ENCODE results near the gene GRID1.

GRID1 gene

DNA sequence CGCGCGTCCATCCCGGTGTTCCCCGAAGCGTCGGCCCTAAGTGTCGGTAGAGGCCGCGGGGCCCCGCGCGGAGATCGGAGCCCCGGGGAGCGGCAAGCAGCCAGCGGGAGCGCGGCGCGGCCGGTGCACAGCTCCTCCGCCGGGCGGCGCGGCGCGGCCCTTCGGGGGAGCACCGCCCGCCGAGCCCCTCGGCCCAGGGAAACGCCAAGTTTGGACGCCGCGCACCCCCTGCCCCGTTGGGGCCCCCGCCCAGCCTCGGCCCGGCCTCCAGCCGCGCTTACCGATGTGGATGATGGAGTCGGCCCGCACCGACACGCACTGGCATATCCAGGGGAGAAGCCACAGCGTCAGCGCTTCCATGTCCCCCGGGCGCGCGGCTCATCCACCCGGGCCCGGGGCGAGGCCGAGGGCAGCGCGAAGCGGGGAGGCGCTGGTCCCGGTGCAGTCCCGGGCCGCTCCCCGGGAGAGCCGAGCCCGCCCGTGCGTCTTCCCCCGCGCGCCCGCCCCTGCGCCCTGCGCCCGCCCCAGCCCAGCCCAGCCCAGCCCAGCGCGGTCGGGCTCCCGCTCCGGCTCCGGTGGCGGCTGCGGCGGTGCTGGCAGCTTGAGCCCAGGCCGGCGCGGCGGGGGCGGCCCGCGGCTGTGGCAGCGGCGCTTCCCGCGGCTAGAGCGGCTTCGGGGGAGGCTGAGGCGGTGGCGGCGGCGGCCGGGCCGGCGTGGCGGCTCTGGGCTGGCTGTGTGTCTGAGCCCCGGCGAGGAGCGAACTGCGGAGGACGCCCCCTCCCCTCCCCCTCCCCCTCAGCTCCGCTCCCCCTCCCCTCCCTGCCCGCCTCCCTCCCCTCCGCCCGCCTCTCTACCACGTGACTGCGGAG, at the start of gene GRID1:
TSS of gene GRID1 (minus strand) at position 763 of the 869 bp plus-strand sequence.
- peak; percentile 17 for DNase-seq

DNA sequence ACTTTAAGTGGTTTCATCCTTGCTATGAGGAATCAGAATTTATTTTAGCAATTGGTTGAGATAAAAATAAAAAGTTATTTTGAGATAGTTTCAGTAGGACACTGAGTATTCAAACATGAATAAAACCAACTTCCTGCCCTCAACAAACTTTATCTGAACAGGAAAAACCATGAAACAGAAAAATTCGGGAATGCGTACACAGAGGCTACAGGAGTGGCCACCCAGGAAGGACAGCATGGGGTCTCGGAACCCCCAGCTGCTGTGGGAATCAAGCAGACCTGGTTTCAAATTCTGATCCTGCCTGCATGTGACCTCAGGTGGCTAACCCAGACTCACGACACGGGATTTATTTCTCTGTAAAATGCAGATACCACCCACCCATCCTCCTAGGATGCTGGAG, 49.0 kb upstream of the GRID1 start:
- no peak for DNase-seq

DNA sequence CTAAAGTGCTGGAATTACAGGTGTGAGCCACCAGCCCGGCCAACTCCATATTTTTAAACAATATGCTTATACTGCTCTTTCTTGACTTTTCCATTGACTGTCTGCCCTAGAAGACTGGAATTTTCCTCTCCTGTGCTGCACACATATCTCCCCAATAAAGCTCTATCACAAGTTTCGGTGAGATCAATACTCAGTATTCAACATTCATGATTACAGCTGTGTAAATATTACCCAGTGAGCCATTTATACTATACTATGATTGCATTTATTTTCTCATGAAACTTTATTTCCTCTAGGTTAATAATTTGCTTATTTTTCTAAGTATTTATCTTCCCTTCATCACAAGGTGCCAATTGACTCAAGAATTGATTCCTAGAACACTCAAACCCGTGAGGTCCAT, 48.5 kb upstream of the GRID1 start:
- no peak for DNase-seq

DNA sequence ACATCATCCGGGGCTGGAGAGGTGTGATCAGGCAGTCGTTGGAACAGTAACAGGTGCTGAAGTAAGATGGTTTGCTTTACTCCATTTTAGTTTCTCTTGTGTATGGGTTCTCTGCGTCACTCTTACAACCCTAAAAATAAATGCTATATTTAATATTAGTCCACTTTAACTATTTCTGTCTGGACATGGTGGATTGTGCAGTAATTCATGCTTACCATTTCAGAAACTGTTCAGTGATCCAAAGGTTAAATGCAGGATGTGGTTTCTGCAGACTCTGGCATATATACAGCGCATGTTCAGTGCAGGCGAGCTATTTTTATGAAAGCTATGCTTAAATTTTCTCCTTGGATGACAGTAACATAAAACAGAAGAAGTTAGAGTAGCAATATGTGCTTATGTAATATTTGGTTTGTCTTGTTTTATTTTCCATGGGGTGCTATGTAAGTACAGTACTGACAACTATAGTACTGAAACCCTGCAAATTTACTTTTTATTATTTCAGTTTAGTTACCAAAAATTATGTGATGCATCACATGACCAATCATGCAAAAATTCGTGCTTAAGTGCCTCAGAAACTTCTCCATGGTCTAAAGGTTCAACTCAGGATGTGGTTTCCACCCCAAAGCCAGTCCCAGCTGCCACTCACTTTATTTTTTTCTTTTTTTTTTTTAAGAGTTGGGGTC, 46.6 kb upstream of the GRID1 start:
- DNase-seq, result no peak

DNA sequence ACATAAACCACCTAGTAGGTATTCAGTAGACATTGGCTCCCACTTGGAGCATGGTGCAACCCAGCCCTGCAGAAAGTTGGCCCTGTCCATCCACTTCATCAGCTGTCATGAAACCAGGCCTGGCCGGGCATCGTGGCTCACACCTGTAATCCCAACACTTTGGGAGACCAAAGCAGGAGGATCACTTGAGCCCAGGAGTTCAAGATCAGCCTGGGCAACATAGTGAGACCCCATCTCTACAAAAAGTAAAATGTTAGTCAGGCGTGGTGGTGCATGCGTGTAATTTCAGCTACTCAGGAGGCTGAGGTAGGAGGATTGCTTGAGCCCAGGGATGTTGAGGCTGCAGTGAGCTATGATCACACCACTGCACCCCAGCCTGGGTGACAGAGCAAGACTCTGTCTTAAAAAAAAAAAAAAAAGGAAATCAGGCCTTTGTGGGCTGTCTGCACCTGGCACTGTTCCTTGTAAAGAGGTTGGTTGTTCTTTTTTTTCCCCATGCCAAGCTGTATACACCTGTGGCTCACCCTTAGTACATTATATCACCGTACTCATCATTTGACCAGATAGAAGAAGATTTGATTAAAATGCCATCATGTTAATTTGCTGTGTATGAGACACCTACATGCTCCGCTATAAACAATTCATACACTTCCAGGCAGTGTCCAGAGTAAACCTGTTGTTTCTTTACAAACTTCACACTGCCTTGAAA, 45.4 kb upstream of the GRID1 start:
- DNase-seq, result no peak

DNA sequence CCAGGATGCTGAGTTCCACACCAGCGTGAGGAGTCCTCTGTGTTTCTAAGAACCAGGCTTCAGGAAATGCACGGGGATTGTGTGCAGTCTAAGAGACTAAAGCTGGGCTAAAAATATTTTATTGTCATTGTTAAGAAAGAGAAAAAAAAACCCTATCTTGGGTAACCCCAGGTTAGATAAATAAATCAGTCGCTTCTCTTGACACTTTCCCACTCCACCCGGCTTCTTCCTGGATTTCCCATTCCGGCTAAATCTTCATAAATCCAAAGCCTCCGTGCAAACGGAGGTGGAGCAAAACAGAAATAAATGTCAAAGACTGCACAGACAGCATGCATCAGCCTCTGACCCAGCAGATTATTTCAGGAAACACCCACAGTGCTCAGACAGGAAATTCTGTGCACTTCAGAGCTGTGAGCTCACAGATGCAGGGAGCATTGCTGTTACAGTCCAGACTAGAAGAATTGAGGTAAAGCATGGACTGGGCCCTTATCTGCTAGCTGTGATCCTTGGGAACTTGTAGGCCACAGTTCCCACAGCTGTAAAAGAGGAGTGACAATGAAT, 44.8 kb upstream of the GRID1 start:
- no peak for DNase-seq

DNA sequence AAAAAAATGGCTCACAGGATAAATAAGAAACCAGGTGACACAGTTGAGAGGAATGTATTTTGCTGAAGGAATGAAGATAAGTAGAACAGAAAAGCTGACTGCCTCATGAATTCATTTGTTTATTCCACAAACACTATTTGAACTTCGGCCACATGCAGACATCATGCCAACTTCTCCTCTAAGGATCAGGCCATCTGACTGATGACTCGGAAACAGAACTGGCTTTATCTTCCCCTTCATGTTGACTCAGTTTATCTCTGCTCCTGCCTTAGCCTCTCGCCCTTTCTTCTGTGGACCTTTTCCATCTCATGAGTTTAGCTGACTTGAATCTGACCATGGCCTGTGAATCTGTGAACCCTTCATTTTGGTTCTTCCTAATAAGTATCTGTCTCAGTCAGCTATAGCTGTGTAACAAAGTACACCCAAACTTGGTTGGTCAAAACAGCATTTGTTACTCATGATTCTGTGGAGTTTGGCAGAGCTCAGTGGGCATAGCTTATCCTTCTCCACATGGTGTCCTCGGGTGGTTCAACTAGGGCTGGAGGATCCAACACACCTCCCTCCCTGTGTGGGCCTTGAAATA, 44.0 kb upstream of the GRID1 start:
- DNase-seq, result no peak

DNA sequence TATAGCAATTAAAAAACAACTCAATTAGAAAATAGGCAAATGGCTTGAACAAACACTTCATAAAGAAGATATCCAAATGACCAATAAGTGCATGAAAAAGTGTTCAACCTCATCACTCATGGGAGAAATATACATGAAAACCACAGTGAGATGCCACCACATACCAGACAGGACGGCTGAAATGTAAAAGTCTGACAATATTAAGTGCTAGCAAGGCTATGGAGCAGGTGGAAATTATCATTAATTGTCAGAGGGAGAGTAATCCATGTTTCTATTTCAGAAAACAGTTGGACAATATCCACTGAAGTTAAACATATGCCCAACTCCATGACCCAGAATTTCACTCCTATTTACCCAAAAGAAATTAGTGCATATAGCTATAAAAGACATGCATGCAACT, 42.6 kb upstream of the GRID1 start:
- DNase-seq, result no peak

DNA sequence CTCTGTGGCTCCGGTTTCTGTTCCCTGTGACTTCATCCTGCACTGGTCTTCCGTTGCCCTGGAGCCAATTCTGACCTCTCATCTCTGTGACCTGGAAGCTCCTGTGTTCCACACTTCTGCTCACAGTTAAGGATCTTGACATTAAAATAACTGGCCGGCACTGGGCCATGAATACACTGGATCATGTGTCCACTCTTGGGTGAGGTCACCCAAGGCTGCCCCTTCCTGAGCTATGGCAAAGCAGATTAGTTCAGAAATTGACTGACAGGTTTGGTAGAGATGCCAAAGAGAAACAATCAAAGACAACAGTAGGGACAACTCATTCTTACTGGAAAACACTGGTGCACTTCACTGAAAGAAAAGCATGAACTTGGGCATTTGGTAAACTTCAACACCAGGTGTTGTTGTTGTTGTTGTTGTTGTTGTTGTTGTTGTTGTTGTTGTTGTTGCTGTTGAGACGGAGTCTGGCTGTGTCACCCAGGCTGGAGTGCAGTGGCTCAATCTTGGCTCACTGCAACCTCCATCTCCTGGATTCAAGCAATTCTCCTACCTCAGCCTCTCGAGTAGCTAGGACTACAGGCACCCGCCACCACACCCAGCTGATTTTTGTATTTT, 36.7 kb upstream of the GRID1 start:
- DNase-seq, result no peak

DNA sequence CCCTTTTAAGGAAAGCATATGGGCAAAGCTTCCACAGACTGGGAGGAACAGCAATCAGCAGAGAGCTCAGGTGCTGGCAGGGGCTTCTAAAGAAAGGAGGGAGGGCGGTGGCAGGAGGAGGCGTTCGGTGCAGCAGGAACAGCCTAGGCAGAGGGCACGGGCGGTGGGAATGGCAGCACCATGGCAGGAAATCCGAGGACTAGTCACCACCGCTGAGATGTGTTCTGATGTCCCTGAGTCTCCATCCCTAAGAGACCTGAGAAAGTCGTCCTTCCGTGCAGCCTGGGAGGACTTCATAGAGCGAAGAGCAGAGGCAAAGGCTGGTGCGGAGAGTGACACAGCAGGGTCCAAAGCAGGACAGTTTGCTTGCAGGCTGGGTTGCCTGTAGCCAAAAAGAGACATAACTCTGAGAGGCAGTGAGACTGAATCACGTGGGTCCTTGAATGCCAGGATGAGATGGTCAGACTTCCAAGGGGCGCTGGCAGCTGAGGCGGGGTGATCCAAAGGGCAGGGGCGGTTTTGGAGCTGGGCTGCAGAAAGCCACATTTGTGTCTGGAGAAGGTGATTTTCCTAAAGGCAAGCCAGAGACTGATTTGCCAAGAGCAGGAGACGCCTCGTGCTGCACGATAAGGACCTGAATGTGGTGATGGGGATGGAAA, 35.8 kb upstream of the GRID1 start:
- no peak for DNase-seq

DNA sequence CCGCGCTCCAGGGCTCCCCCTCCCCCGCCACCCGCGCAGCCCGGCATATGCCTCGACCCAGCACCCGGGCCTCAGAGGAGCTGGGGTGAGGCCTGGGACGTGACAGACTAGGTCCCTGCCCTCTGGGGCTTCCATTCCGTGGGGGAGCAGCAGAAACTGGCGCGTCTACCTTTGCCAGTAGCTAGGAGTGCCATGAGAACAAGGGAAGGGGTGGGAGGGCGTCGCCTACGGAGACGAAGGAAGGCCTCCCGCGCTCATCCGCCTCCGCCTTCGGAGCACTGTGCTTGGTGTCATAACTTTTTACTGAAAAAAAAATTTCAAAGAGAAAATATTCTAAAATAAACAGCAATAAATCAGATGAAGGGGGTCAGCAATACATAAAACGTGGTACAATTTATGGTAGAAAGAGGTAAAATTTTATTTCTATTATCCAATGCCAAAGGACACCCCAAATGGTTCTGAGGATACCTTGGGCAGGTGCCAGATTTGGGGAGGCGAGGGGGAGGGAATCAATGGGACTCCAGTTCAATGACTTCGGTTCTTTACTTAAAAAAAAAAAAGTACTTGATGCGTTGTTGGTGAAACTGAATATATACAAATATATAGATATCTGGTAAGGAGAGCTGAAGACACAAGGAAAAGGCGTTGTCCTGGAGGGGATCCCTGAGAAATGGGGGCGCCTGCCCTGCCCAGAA, 35.1 kb upstream of the GRID1 start:
- no peak for DNase-seq

DNA sequence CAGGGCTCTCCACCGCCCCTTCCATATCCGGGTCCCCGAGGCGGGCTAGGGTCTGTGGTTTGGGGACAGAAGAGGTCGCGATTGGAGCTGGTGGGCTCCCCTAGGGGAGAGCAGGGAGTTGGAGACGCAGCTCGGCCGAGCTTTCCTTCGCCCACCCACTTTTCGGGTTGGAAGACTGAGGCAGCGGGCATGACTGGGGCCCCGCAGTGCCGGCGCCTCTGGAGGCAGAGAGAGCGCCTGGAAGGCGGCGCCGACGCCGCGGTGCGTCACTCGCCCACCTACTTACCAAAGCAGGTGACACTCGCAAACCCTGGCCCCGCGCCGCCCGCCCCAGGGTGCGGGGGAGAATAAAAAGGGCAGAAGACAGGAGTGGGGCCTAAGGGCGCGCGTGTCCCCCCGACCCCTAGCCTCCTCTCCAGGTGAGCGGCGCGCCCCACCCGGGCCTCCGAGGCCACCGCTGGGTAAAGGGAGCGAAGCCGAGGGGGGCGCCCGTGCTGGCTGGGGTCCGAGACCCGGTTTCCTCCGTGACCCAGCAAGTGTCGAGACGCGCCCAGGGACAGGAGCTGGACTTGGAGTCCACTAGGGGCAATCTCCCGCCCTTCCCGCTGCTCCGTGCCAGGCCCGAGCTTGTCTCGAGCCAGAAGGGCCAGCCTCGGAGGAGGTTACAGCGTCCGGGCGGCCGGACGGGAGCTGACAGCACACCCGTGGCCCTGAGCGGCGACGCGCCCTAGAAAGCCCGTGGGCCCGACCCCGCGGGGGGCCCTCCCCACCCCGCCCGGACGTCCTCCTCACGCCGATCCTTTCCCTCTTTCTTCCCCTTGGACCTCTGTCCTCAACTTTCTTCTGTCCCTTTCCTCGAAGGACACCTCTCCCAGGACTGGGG, 34.4 kb upstream of the GRID1 start:
- DNase-seq, result no peak

DNA sequence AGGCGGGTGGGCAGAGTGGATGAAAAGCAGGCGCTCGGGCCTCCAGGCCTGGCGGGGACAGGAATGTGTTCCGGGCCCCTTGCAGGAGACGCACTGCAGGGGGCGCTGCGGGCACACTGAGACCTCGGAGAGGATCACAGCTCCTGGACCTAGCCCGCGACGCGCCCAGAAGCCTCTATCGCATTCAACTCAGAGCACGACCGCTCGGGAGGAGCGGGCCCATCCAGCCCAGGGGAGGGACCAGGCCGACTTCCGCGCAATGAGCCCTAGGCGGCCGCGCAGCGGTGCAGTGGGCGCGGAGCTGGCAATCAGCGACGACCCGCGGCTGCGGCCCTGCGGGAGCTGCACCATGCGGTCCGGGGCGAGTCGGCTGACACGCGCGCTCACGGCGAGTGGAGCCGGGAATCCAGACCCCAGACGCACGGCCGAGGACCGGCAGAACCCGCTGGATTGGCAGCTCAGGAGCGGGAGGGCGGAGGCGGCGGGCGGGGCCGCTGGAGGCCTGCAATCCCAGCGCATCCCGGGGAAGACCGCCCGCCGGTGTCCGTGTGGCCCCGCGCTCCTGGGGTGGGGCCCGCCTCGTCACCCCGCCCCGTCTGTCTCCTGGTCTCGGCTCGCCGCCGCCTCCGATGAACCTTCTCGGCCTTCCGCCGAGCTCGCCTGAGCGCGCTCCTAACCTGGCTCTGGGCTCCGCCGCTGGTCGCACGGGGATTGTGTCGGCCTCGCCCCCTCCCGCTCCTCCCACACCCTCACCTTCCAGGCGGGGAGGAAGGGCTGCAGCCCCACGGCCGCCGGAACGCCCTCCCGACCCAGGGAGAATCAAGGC, 33.5 kb upstream of the GRID1 start:
- DNase-seq, result peak; percentile 84

DNA sequence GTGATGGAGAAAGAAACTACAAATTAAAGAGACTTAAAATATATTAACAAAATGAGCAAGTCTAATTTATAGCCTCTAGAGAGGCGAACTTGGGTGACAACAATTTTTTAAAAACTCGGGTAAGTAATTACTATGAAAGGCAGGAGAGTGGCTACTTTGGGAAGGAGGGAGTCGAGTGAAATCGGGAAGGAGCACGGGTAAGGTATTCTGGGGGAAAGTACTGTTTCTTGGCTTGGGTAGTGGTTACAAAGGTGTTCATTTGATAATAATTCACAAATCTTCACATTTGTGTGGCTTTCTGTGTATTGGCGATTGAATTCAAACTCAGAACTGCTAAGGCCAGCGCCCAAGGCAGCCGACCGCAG, 32.9 kb upstream of the GRID1 start:
- no peak for DNase-seq

DNA sequence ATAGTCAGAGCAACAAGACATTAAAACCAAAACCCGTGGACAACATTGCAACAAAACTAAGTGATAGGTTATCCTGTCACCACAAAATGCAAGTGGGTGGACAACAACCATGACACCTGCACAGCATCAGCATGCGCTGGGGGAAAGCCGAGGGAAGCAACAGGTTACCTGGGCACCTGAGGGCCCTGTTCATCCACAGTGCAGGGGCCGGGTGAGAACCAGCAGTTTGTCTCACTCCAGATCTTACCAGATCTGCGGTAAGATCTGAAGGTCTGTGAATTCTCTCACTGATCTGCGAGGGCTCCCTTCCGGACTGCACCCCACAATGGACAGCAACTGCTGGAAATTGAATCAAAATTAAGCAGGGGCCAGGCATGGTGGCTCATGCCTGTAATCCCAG, 30.5 kb upstream of the GRID1 start:
- no peak for DNase-seq

DNA sequence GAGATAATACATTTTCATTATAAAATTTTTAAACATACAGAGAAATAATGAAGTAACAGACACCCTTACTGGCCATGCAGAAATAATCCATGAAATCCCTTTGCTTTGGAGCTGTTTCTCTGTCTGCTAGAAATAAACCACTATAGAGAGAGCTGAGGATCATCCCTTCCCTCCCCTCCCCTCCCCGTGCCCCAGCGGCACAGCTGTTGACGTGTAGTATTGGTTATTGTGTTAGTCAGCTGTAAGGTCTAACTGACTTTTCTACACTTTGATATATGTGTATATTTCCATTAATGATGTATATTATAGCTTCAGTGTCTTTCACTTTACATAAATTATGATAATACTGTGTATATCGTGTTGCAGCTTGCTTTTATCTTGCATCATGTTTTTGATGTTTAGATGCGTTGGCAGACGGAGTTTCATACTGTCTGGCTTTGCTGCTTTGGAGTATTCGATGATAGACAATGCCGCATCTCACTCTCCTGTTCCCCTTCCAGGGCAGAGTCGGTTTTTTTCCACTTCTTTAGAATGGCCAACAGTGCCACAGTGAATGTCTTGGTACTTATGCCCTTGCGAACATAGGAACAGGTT, 27.4 kb upstream of the GRID1 start:
- no peak for DNase-seq

DNA sequence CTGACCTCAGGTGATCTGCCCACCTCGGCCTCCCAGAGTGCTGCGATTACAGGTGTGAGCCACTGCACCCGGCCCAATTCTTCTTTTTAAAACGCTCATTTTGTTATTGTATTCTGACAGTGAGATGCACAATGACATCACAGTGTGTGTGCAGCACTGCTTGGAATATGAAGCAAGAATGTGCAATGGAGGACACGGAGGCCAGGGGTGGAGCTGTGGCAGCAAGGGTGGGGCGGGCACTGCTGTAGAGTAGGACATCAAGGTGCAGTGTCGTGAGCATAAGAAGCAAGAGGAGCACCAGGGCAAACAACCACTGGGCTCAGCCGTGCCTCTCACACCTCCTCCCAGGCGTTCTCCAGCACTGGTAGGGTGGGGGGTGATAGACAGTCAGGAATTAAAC, 26.8 kb upstream of the GRID1 start:
- DNase-seq, result no peak

DNA sequence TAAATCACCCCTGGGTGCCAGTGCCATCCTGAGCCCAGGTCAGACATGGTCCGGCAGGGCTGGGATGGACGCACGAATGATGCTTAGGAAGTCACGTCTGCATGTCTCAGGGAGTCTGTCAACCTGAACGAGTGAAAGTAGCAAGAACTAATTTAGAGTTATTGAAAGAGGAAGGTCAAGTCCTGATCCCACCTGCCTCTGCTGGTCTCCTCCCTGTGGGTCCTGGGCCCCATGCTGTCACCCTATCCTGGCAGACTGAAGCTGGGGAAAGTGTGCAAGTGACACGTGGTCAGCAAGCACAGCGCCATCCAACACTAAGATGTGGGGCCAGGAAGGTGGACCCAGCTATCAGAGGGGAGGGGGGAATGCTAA, 26.1 kb upstream of the GRID1 start:
- DNase-seq, result no peak
